Measurements from ENCODE around the gene GABBR2.
"Not testable (repeated sequence)": the region's sequence is repeated elsewhere in the genome, so short reads cannot be mapped to it uniquely, and the experiment has no call there.

GABBR2 gene

DNA sequence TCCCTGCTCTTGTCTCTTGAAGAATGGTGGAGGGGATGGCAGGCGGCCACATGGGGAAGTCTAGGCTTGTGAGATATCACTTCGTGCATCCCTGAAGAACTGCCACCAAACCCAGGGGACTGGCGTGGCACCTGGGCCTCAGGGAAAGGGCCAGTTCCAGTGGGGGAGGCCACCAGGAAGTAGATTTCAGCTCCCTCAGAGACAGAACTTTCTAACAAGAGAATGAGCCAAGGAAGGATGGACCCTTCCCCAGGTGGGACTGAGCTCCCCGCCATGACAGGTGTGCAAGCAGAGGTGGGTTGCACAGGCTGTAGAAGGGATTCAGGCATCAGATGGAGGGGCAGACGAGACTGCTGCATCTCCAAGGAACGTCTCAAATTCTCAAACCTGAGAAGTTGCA lies 193.9 kb downstream of the GABBR2 start:
- Histone ChIP-seq H3K27ac (ENCODE audit: low read length) (no peak overlapping the region), H3K9me2 (replicated peaks; ENCODE audit: insufficient read depth, low read length) (no peaks in the 10 kb centered on the region), H3K79me2 (ENCODE audit: low read length) (no peaks in the 10 kb centered on the region), H3K4me1 (ENCODE audit: low read length) (no peaks in the 10 kb centered on the region), H3K36me3 (replicated peaks; ENCODE audit: insufficient read depth, low read length) (no peaks in the 10 kb centered on the region), H3K4me3 (ENCODE audit: low read length) (no peak overlapping the region), H4K20me1 (ENCODE audit: insufficient read depth, low read length) (no peaks in the 10 kb centered on the region), H3K9ac (ENCODE audit: low read length) (no peak overlapping the region), H3K9me3 (replicated peaks; ENCODE audit: insufficient read depth, low read length) (no peaks in the 10 kb centered on the region), H2AFZ (ENCODE audit: low read length) (no peak overlapping the region), H3F3A (ENCODE audit: insufficient read depth, low read length) (no peaks in the 10 kb centered on the region), H3K4me2 (ENCODE audit: low read depth, low read length) (no peak overlapping the region), H3K27me3 (replicated peaks; ENCODE audit: insufficient read depth, low read length) (no peaks in the 10 kb centered on the region)
- DNase-seq, result no peak
- no peak for TF ChIP-seq EZH2phosphoT487 (IDR thresholded peaks at IDR 0.05; ENCODE audit: low read length)

DNA sequence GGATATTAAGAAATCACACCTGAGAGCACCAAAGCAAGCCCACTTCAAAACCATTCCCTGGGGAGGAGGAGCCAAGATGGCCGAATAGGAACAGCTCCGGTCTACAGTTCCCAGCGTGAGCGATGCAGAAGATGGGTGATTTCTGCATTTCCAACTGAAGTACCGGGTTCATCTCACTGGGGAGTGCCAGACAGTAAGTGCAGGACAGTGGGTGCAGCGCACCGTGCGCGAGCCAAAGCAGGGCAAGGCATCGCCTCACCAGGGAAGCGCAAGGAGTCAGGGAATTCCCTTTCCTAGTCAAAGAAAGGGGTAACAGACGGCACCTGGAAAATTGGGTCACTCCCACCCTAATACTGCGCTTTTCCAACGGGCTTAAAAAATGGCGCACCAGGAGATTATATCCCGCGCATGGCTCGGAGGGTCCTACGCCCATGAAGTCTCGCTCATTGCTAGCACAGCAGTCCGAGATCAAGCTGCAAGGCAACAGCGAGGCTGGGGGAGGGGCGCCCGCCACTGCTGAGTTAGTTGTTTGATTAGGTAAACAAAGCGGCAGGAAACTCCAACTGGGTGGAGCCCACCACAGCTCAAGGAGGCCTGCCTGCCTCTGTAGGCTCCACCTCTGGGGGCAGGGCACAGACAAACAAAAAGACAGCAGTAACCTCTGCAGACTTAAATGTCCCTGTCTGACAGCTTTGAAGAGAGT lies 200.4 kb downstream of the GABBR2 start:
- not testable (repeated sequence) for H3K4me3 ChIP-seq (ENCODE audit: low read length); H2AFZ ChIP-seq (ENCODE audit: low read length); H3K27ac ChIP-seq (ENCODE audit: low read length); H3K9ac ChIP-seq (ENCODE audit: low read length); H3F3A ChIP-seq (ENCODE audit: insufficient read depth, low read length); H3K4me1 ChIP-seq (ENCODE audit: low read length); DNase-seq; H3K36me3 ChIP-seq (replicated peaks; ENCODE audit: insufficient read depth, low read length); H3K9me3 ChIP-seq (replicated peaks; ENCODE audit: insufficient read depth, low read length); H3K79me2 ChIP-seq (ENCODE audit: low read length); H3K4me2 ChIP-seq (ENCODE audit: low read depth, low read length); H4K20me1 ChIP-seq (ENCODE audit: insufficient read depth, low read length); H3K9me2 ChIP-seq (replicated peaks; ENCODE audit: insufficient read depth, low read length); H3K27me3 ChIP-seq (replicated peaks; ENCODE audit: insufficient read depth, low read length)

DNA sequence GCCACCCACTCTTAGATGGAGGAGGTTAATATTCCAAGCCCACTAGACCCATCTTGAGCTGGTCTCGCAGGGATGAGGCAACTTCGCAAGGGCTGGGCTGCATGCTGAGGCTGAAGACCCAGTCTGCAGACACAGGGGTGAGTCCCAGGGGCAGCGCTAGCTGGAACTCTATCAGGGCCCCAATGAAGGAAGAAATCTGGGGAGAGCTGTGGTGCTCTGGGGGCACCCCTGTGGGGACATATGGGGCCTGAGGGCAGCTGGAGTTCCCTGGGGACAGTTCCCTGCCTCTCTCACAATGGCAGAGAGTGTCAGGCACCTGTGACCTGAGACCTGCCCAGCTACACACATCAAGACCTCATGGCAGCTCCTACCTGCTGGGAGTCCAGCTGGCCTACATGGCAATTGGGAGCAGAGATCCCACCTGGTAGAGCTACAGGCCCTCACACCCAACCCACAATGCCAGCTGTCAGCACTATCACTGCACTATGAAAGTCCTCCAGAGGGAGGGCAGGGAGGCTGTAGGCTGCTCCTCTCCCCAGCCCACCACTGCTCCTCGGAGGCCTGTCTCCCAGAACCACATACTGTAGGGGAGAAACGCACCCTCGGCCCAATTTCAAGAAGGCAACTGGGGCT lies 202.2 kb downstream of the GABBR2 start:
- Histone ChIP-seq H3K9me3 (replicated peaks; ENCODE audit: insufficient read depth, low read length) (no peaks in the 10 kb centered on the region), H3K36me3 (replicated peaks; ENCODE audit: insufficient read depth, low read length) (no peaks in the 10 kb centered on the region), H3K27ac (ENCODE audit: low read length) (no peak overlapping the region), H3K4me3 (ENCODE audit: low read length) (no peak overlapping the region), H3F3A (ENCODE audit: insufficient read depth, low read length) (no peaks in the 10 kb centered on the region), H3K9me2 (replicated peaks; ENCODE audit: insufficient read depth, low read length) (no peaks in the 10 kb centered on the region), H3K27me3 (replicated peaks; ENCODE audit: insufficient read depth, low read length) (no peaks in the 10 kb centered on the region), H4K20me1 (ENCODE audit: insufficient read depth, low read length) (no peaks in the 10 kb centered on the region), H3K79me2 (ENCODE audit: low read length) (no peaks in the 10 kb centered on the region), H2AFZ (ENCODE audit: low read length) (no peak overlapping the region), H3K9ac (ENCODE audit: low read length) (no peak overlapping the region), H3K4me1 (ENCODE audit: low read length) (no peaks in the 10 kb centered on the region), H3K4me2 (ENCODE audit: low read depth, low read length) (no peak overlapping the region)
- no peak for DNase-seq
- TF ChIP-seq, protein P1, sequence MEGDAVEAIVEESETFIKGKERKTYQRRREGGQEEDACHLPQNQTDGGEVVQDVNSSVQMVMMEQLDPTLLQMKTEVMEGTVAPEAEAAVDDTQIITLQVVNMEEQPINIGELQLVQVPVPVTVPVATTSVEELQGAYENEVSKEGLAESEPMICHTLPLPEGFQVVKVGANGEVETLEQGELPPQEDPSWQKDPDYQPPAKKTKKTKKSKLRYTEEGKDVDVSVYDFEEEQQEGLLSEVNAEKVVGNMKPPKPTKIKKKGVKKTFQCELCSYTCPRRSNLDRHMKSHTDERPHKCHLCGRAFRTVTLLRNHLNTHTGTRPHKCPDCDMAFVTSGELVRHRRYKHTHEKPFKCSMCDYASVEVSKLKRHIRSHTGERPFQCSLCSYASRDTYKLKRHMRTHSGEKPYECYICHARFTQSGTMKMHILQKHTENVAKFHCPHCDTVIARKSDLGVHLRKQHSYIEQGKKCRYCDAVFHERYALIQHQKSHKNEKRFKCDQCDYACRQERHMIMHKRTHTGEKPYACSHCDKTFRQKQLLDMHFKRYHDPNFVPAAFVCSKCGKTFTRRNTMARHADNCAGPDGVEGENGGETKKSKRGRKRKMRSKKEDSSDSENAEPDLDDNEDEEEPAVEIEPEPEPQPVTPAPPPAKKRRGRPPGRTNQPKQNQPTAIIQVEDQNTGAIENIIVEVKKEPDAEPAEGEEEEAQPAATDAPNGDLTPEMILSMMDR (IDR thresholded peaks at IDR 0.05; ENCODE audit: low read length), result no peak
- no peak for TF ChIP-seq EZH2phosphoT487 (IDR thresholded peaks at IDR 0.05; ENCODE audit: low read length)
- no peak for TF ChIP-seq EZH2 (optimal IDR thresholded peaks at IDR 0.05; ENCODE audit: low read depth, low read length)

DNA sequence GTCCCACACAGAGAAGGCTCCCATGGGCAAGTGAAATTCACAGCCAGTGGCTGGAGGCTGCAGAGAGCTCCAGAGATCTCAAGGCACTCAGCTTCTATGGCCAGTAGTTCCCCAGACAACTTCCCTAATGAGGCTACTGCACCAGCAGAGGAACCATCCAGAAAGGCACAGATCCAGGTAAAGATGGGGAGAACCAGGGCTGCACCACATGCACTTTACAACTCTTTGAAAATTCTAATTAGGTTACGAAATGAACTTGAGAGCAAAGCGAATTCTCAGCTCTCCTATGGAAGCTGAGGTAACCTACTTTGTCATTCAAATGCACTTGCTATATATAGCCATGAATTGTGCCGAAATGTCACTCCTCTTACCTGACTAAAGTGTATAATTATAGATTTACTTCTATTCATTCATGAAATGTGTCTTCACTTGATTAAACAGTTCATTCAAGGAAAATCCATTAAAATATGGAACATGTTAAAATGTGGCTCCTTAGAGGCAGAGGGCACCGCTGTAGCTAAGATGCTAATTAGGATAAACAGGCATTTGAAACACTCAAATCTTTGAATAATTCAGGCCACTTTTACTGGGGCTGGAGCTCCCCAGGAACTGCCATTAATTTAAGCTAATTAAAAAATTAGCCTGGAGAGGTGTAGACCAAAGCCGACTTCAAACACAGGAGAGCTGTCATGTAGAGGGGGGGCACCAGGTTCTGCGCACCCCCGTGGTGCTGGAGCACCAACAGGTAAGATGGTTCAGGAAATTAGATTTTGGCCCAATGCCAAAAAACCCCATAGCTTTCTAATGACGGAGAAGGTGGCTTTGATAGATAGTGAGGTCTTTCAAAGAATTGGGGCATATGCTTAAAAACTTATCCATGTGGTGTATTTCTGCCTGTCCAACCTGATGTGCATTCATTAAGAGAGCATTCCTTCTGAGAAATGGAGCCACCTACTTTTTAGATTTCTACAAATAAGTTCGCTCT lies 204.1 kb downstream of the GABBR2 start:
- DNase-seq, result no peak
- Histone ChIP-seq H4K20me1 (ENCODE audit: insufficient read depth, low read length) (no peaks in the 10 kb centered on the region), H3K9me3 (replicated peaks; ENCODE audit: insufficient read depth, low read length) (no peaks in the 10 kb centered on the region), H3K27me3 (replicated peaks; ENCODE audit: insufficient read depth, low read length) (no peaks in the 10 kb centered on the region), H3K9me2 (replicated peaks; ENCODE audit: insufficient read depth, low read length) (no peaks in the 10 kb centered on the region), H3F3A (ENCODE audit: insufficient read depth, low read length) (no peaks in the 10 kb centered on the region), H3K27ac (ENCODE audit: low read length) (no peak overlapping the region), H3K4me3 (ENCODE audit: low read length) (no peak overlapping the region), H3K4me1 (ENCODE audit: low read length) (no peaks in the 10 kb centered on the region), H2AFZ (ENCODE audit: low read length) (no peak overlapping the region), H3K36me3 (replicated peaks; ENCODE audit: insufficient read depth, low read length) (no peaks in the 10 kb centered on the region), H3K4me2 (ENCODE audit: low read depth, low read length) (no peak overlapping the region), H3K79me2 (ENCODE audit: low read length) (no peaks in the 10 kb centered on the region), H3K9ac (ENCODE audit: low read length) (no peak overlapping the region)
- TF ChIP-seq EZH2 (optimal IDR thresholded peaks at IDR 0.05; ENCODE audit: low read depth, low read length), result no peak
- TF ChIP-seq, protein P1 (IDR thresholded peaks at IDR 0.05; ENCODE audit: low read length), result no peak
- TF ChIP-seq EZH2phosphoT487 (IDR thresholded peaks at IDR 0.05; ENCODE audit: low read length), result no peak

All from MM.1S (cell line).